Lower leg skin (tissue), 3 donors: ENCODE data around the gene CALCOCO1.

ENCODE experiments used
- CTCF ChIP-seq, 3 donors: fragments of 450-650 bp; IDR thresholded peaks; one replicate each; pipeline ENCODE4 v1.5.1; 2016; ENCODE audit warnings: antibody characterized with exemption in 3 of 3, mild to moderate bottlenecking in 3 of 3, moderate library complexity in 2 of 3
- POLR2A ChIP-seq, 2 donors: fragments of 450-650 bp; IDR thresholded peaks; one replicate each; pipeline ENCODE4 v1.6.1; 2016 to 2017; ENCODE audit warnings: antibody characterized with exemption in 2 of 2, mild to moderate bottlenecking in 1 of 2, moderate library complexity in 1 of 2

- TF ChIP-seq CTCF (IDR thresholded peaks at IDR 0.05) (no peak), POLR2A (IDR thresholded peaks at IDR 0.05) (no peak)
These were observed 67.2 kb downstream of the CALCOCO1 start for GRCh38 chr12:53660041-53660440.
